ENCODE measurements around the gene SLC39A3.

DNA sequence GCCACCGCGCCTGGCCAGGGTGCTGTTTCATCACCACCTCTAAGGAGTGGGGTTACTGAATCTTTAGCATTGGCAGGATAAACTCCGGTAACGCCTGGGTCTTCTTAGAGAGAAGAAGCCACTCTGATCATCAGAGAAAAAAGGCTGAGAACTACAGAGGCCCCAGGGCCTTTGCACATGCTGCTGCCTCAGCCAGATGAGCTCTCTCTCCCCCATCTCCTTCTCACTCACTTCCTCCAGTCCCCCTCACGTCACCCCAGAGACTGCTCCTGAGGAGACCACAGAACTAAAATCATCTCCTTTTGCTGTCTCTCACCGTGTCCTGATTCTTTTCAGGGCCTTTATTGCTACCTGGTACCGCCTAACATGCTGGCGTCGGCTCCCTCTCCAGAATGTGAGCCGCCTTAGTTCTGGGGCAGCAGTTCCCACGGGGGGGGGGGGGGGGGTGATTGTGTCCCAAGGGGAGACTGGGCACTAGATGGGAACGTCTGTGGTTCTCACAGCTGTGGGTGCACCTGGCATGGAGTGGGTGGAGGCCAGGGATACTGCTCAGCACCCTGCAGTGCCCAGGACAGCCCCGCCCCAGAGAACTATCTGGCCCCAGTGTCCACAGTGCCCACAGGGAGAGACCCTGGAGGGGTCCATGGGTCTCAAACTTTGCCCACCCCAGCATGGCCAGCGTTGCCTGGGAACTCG is 13.5 kb downstream of the SLC39A3 start:
- TF ChIP-seq TCF12 (IDR thresholded peaks at IDR 0.05; ENCODE audit: low read depth): no peak
- no peak for TF ChIP-seq YY1 (IDR thresholded peaks at IDR 0.05; ENCODE audit: low read depth)
- no peak for TF ChIP-seq EGR1 (IDR thresholded peaks at IDR 0.05)
- TF ChIP-seq RAD21 (IDR thresholded peaks at IDR 0.05; ENCODE audit: low read depth): no peak
- no peak for TF ChIP-seq CEBPB (IDR thresholded peaks at IDR 0.05)
- no peak for TF ChIP-seq TAF1 (IDR thresholded peaks at IDR 0.05; ENCODE audit: low read depth)
- TF ChIP-seq, protein P1, sequence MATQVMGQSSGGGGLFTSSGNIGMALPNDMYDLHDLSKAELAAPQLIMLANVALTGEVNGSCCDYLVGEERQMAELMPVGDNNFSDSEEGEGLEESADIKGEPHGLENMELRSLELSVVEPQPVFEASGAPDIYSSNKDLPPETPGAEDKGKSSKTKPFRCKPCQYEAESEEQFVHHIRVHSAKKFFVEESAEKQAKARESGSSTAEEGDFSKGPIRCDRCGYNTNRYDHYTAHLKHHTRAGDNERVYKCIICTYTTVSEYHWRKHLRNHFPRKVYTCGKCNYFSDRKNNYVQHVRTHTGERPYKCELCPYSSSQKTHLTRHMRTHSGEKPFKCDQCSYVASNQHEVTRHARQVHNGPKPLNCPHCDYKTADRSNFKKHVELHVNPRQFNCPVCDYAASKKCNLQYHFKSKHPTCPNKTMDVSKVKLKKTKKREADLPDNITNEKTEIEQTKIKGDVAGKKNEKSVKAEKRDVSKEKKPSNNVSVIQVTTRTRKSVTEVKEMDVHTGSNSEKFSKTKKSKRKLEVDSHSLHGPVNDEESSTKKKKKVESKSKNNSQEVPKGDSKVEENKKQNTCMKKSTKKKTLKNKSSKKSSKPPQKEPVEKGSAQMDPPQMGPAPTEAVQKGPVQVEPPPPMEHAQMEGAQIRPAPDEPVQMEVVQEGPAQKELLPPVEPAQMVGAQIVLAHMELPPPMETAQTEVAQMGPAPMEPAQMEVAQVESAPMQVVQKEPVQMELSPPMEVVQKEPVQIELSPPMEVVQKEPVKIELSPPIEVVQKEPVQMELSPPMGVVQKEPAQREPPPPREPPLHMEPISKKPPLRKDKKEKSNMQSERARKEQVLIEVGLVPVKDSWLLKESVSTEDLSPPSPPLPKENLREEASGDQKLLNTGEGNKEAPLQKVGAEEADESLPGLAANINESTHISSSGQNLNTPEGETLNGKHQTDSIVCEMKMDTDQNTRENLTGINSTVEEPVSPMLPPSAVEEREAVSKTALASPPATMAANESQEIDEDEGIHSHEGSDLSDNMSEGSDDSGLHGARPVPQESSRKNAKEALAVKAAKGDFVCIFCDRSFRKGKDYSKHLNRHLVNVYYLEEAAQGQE (IDR thresholded peaks at IDR 0.05; ENCODE audit: low read depth): no peak
- no peak for TF ChIP-seq ZBTB7A (IDR thresholded peaks at IDR 0.05; ENCODE audit: low read depth)
- no peak for TF ChIP-seq EP300 (IDR thresholded peaks at IDR 0.05; ENCODE audit: borderline replicate concordance)
- TF ChIP-seq FOXM1 (IDR thresholded peaks at IDR 0.05; ENCODE audit: borderline replicate concordance, low read depth): no peak

Measured in Ishikawa (cell line).